HepG2 (cell line): ENCODE results near the gene TBC1D24. TPM values are rescaled to one million over a fixed set of nuclear protein-coding genes. Genes with fewer than 3 reads are reported as not detected.

ENCODE experiments used
- ATF2 ChIP-seq: sonication (generic); formaldehyde crosslinking; IDR thresholded peaks from 2 replicates; pipeline ENCODE4 v1.4.0; 2020; ENCODE audit warnings: missing genetic modification reagents
- BCL3 ChIP-seq: sonication (generic); formaldehyde crosslinking; IDR thresholded peaks from 2 replicates; pipeline ENCODE4 v1.5.1; 2020; ENCODE audit warnings: mild to moderate bottlenecking, missing genetic modification reagents, moderate library complexity
- CHCHD3 ChIP-seq: sonication (generic); formaldehyde crosslinking; IDR thresholded peaks from 2 replicates; pipeline ENCODE4 v1.8.0; 2022; ENCODE audit warnings: mild to moderate bottlenecking, missing genetic modification reagents, moderate library complexity
- GPBP1L1 ChIP-seq: sonication (generic); formaldehyde crosslinking; IDR thresholded peaks from 2 replicates; pipeline ENCODE4 v1.5.0; 2020; ENCODE audit warnings: mild to moderate bottlenecking, missing genetic modification reagents
- HMGXB4 ChIP-seq, 2 experiments: sonication (generic) in 1 of 2; formaldehyde crosslinking in 1 of 2; IDR thresholded peaks; 2 replicates each; pipeline versions ENCODE4 v1.4.0 to v1.6.1; 2018 to 2020; ENCODE audit warnings: missing genetic modification reagents in 2 of 2, borderline replicate concordance in 1 of 2, low read depth in 1 of 2, mild to moderate bottlenecking in 1 of 2, missing biosample characterization in 1 of 2
- HNRNPLL ChIP-seq: fragments of 200-400 bp; formaldehyde crosslinking; IDR thresholded peaks from 2 replicates; pipeline ENCODE4 v1.6.1; 2017; ENCODE audit warnings: mild to moderate bottlenecking, low read depth, low read length; ENCODE audit not compliant: poor library complexity, severe bottlenecking
- MED8 ChIP-seq: sonication (generic); formaldehyde crosslinking; IDR thresholded peaks from 2 replicates; pipeline ENCODE4 v1.8.1; 2023; ENCODE audit warnings: mild to moderate bottlenecking, missing genetic modification reagents; ENCODE audit not compliant: insufficient replicate concordance
- NFE2 ChIP-seq: sonication (generic); formaldehyde crosslinking; IDR thresholded peaks from 2 replicates; pipeline ENCODE4 v1.4.0; 2020; ENCODE audit warnings: missing genetic modification reagents
- SP1 ChIP-seq, 2 experiments: fragments of 450-650 bp in 1 of 2; sonication (generic) in 1 of 2; formaldehyde crosslinking in 1 of 2; IDR thresholded peaks; 2 replicates each; pipeline versions ENCODE4 v1.4.0 to v1.6.1; 2016 to 2020; ENCODE audit warnings: missing genetic modification reagents in 1 of 2
- TRIM22 ChIP-seq: fragments of 450-650 bp; IDR thresholded peaks from 2 replicates; pipeline ENCODE4 v1.6.1; 2017
- ZBTB7A ChIP-seq: sonication (generic); formaldehyde crosslinking; IDR thresholded peaks from 2 replicates; pipeline ENCODE4 v1.8.0; 2022; ENCODE audit warnings: mild to moderate bottlenecking, missing genetic modification reagents
- ZFP82 ChIP-seq: sonication (generic); formaldehyde crosslinking; IDR thresholded peaks from 2 replicates; pipeline ENCODE4 v1.5.1; 2020; ENCODE audit warnings: mild to moderate bottlenecking, missing genetic modification reagents, borderline replicate concordance
- ZNF101 ChIP-seq: sonication (generic); formaldehyde crosslinking; IDR thresholded peaks from 2 replicates; pipeline ENCODE4 v1.4.0; 2020; ENCODE audit warnings: mild to moderate bottlenecking, low read depth, missing genetic modification reagents, borderline replicate concordance
- ZNF275 ChIP-seq: sonication (generic); formaldehyde crosslinking; IDR thresholded peaks from 2 replicates; pipeline ENCODE4 v1.8.0; 2022; ENCODE audit warnings: missing genetic modification reagents, mild to moderate bottlenecking, inconsistent platforms, borderline replicate concordance
- ZNF350 ChIP-seq: sonication (generic); formaldehyde crosslinking; IDR thresholded peaks from 2 replicates; pipeline ENCODE4 v1.4.0; 2020; ENCODE audit warnings: mild to moderate bottlenecking, low read depth, missing genetic modification reagents, borderline replicate concordance
- ZNF552 ChIP-seq: sonication (generic); formaldehyde crosslinking; IDR thresholded peaks from 2 replicates; pipeline ENCODE4 v1.9.0; 2022; ENCODE audit warnings: missing genetic modification reagents, mild to moderate bottlenecking, borderline replicate concordance
- ZNF619 ChIP-seq: sonication (generic); formaldehyde crosslinking; IDR thresholded peaks from 2 replicates; pipeline ENCODE4 v1.4.0; 2020; ENCODE audit warnings: mild to moderate bottlenecking, missing genetic modification reagents
- ZNF670 ChIP-seq: sonication (generic); formaldehyde crosslinking; IDR thresholded peaks from 2 replicates; pipeline ENCODE4 v1.8.0; 2022; ENCODE audit warnings: mild to moderate bottlenecking, missing genetic modification reagents, borderline replicate concordance
- polyA plus RNA-seq, 8 experiments: library from polyadenylated mRNA; depleted of rRNA in 3 of 8; stranded (reverse) in 7 of 8; unstranded in 1 of 8; fragments of >200 nt; fragmentation: Illumina TruSeq in 4 of 8; extraction: Trizol in 4 of 8; gene quantifications; 2 replicates each; pipeline versions ENCODE4 v1.2.1 to v1.2.3, GENCODE V29; 2011 to 2016; ENCODE audit warnings: low read depth in 4 of 8, missing spikeins in 1 of 8, mixed read lengths in 1 of 8; ENCODE audit not compliant: insufficient read depth in 1 of 8
- total RNA-seq, 5 experiments: library from RNA; depleted of rRNA; stranded (reverse); fragments of >200 nt; fragmentation: Illumina TruSeq; extraction: Trizol; gene quantifications; 2 replicates each; pipeline ENCODE4 v1.2.3, GENCODE V29; 2016; ENCODE audit warnings: low read depth in 1 of 5

TBC1D24 gene
- total and polyA plus RNA-seq, 2 of the 13 experiments (the other 11 are each of a cell fraction or from before 2014, with no cell fraction given) = 7.7 to 13.7 TPM

GRCh38 chr16:2500918-2501750, 26.2 kb downstream of the TBC1D24 start (continued):
- peak in 1 of 2 experiments; percentile 60; a peak in 2 of 4 replicates for TF ChIP-seq HMGXB4 (CRISPR knock-in tag; IDR thresholded peaks at IDR 0.05; ENCODE audit: borderline replicate concordance in 1 of 2, low read depth in 1 of 2)
- no peak for TF ChIP-seq NFE2 (CRISPR knock-in tag)
- TF ChIP-seq ZBTB7A (CRISPR knock-in tag) = peak; percentile 81; the same call in 1 of the 2 replicates
- TF ChIP-seq MED8 (CRISPR knock-in tag) = no peak
- TF ChIP-seq ZNF619 (CRISPR knock-in tag) = 0 out of 2 replicates have a peak, but pooled peaks have one; percentile 43
- peak; percentile 41; the same call in 1 of the 2 replicates for TF ChIP-seq ZNF350 (CRISPR knock-in tag)
- TF ChIP-seq BCL3 (CRISPR knock-in tag) = no peak
- TF ChIP-seq ZNF101 (CRISPR knock-in tag) = no peak
- 0 out of 2 replicates have a peak, but pooled peaks have one; percentile 23 for TF ChIP-seq ZNF552 (CRISPR knock-in tag)
- TF ChIP-seq TRIM22 = no peak
- TF ChIP-seq CHCHD3 = no peak
- peak; percentile 23; the same call in 1 of the 2 replicates for TF ChIP-seq ZNF670 (CRISPR knock-in tag)
- no peak for TF ChIP-seq GPBP1L1
- peak; percentile 37 for TF ChIP-seq HNRNPLL
- peak; percentile 52; the same call in 1 of the 2 replicates for TF ChIP-seq ATF2
- no peak for TF ChIP-seq SP1 (IDR thresholded peaks at IDR 0.05)
- TF ChIP-seq SP1 (CRISPR knock-in tag; IDR thresholded peaks at IDR 0.05) = 0 out of 2 replicates have a peak, but pooled peaks have one; percentile 24
- no peak for TF ChIP-seq ZNF275
- TF ChIP-seq ZFP82 (CRISPR knock-in tag) = no peak
